Measurements from ENCODE around the gene ROCK2.

GRCh38 chr2:11134349-11134748 is 210.1 kb downstream of the ROCK2 start:
- TF ChIP-seq TAF1 (IDR thresholded peaks at IDR 0.05; ENCODE audit: low read depth) (no peak), RAD21 (IDR thresholded peaks at IDR 0.05; ENCODE audit: low read depth) (no peak), REST (IDR thresholded peaks at IDR 0.05; ENCODE audit: low read depth) (no peak), CREB1 (IDR thresholded peaks at IDR 0.05; ENCODE audit: low read depth) (no peak), MAX (IDR thresholded peaks at IDR 0.05) (no peak), EP300 (IDR thresholded peaks at IDR 0.05; ENCODE audit: borderline replicate concordance) (no peak), TEAD4 (IDR thresholded peaks at IDR 0.05) (no peak), CEBPB (IDR thresholded peaks at IDR 0.05) (no peak), TCF12 (IDR thresholded peaks at IDR 0.05; ENCODE audit: low read depth) (no peak)
- TF ChIP-seq, protein P1, sequence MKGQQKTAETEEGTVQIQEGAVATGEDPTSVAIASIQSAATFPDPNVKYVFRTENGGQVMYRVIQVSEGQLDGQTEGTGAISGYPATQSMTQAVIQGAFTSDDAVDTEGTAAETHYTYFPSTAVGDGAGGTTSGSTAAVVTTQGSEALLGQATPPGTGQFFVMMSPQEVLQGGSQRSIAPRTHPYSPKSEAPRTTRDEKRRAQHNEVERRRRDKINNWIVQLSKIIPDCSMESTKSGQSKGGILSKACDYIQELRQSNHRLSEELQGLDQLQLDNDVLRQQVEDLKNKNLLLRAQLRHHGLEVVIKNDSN (IDR thresholded peaks at IDR 0.05), result no peak

Measured in Ishikawa (cell line).